Neutrophil (primary cell): ENCODE results near the gene CYBA.

ENCODE experiments used
- H3K27ac ChIP-seq: fragments of 200-600 bp; sonication (generic); 2 replicates; pipeline ENCODE4 v1.5.1; 2016; ENCODE audit warnings: mild to moderate bottlenecking, moderate library complexity
- H3K27me3 ChIP-seq: fragments of 200-600 bp; sonication (generic); 2 replicates; pipeline ENCODE4 v1.6.0; 2016; ENCODE audit warnings: mild to moderate bottlenecking
- H3K36me3 ChIP-seq: fragments of 200-600 bp; sonication (generic); 2 replicates; pipeline ENCODE4 v1.5.1; 2017
- H3K4me1 ChIP-seq, 2 experiments: fragments of 200-600 bp in 1 of 2; sonication (generic) in 1 of 2; 1 replicate in 1 of 2; 2 replicates in 1 of 2; pipeline versions ENCODE4 v1.5.1 to v1.6.1; 2013 to 2016; ENCODE audit warnings: low read depth in 1 of 2, low read length in 1 of 2, mild to moderate bottlenecking in 1 of 2, moderate library complexity in 1 of 2; ENCODE audit not compliant: control insufficient read depth in 1 of 2, insufficient read depth in 1 of 2
- H3K4me3 ChIP-seq, 2 experiments: fragments of 200-600 bp in 1 of 2; sonication (generic) in 1 of 2; 1 replicate in 1 of 2; 2 replicates in 1 of 2; pipeline ENCODE4 v1.5.1; 2013 to 2016; ENCODE audit warnings: low read depth in 1 of 2, low read length in 1 of 2, mild to moderate bottlenecking in 1 of 2, moderate library complexity in 1 of 2
- H3K9me3 ChIP-seq: fragments of 200-600 bp; sonication (generic); 2 replicates; pipeline ENCODE4 v1.5.1; 2016
- TF ChIP-seq, protein P1 (sequence below): fragments of 200-600 bp; sonication (generic); IDR thresholded peaks from 2 replicates; pipeline ENCODE4 v1.5.1; 2016; ENCODE audit warnings: antibody characterized with exemption

The CYBA gene

DNA sequence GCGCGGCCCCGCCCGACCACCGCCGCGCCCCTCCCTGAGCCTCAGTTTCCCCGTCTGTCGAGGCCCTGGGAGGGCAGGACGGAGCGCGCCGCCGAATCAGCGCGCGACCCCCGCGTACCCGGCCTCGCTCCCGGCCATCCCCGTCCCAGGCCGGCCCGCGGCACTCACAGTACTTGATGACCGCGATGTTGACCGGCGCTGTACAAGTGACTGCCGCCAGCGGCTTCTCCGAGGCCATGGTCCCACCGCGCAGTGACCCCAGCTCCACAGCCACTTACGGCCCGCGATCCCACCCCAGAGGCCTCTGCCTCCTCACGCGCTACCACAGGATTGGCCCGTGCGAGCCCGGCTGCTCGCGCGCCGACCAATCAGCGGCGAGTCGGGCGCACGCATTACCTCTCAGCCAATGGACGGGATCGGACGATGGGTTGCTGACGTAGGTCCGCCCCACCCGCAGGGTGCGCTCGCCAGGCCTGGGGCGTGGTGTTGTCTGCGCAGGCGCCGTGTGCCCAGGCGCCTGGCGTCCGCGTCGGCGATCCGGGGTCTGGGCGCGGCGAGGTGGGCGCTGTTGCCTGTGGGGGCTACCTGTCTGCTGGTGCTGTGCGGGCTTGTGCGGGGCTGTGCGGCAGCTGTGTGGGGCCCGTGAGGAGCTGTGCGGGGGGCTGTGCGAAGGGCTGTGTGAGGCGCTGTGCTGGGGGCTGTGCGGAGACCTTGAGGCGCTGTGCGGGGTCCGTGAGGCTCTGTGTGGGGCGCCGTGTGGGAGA is 12.2 kb upstream of the CYBA start, which contains the start of gene MVD:
TSS of gene MVD (minus strand) at position 249 of the 764 bp plus-strand sequence. CDS start at position 238, 11 bp downstream.
- peaks cover 15 to 16% of the 10 kb centered on the region in 2 experiments for H3K4me1 ChIP-seq
- TF ChIP-seq, protein P1, sequence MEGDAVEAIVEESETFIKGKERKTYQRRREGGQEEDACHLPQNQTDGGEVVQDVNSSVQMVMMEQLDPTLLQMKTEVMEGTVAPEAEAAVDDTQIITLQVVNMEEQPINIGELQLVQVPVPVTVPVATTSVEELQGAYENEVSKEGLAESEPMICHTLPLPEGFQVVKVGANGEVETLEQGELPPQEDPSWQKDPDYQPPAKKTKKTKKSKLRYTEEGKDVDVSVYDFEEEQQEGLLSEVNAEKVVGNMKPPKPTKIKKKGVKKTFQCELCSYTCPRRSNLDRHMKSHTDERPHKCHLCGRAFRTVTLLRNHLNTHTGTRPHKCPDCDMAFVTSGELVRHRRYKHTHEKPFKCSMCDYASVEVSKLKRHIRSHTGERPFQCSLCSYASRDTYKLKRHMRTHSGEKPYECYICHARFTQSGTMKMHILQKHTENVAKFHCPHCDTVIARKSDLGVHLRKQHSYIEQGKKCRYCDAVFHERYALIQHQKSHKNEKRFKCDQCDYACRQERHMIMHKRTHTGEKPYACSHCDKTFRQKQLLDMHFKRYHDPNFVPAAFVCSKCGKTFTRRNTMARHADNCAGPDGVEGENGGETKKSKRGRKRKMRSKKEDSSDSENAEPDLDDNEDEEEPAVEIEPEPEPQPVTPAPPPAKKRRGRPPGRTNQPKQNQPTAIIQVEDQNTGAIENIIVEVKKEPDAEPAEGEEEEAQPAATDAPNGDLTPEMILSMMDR: peak; percentile 49
- peaks cover 18% of the 10 kb centered on the region for H3K27me3 ChIP-seq
- H3K27ac ChIP-seq: peak within 1 kb of the TSS; percentile 75
- no peaks in the 10 kb centered on the region for H3K36me3 ChIP-seq
- H3K9me3 ChIP-seq: no peaks in the 10 kb centered on the region
- H3K4me3 ChIP-seq: peak within 1 kb of the TSS; percentile 89 to 98

DNA sequence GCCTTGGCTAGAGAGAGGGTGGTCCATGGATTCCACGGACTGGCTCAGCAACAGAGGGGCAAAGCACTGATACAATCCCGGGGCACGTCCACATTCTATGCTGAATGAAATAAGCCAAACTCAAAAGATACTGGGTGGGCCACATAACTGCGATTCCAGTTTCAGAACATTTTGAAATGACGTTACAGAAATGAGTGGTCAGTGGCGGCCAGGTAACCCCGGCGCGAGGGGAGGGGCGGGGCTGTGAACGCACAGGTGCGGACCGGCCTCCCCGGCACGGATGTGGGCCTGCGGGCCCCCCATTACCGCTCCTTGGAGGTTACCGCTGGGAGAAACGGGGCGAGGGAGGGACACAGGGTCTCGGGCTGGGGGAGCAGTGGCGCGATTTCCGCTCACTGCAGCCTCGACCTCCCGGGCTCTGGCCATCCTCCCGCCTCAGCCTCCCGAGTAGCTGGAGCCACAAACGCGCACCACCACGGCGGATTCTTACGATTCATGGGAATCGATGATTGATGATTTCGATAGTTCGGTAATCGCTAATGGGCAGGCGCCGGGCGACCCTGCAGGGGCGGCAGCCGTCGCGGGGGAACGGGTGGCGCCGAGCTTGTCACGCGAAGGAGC is 11.5 kb upstream of the CYBA start:
- no peaks in the 10 kb centered on the region for H3K9me3 ChIP-seq
- H3K4me3 ChIP-seq: peak overlapping the region; percentile 89 to 98
- peak overlapping the region; percentile 75 for H3K27ac ChIP-seq
- peaks cover 15 to 16% of the 10 kb centered on the region in 2 experiments for H3K4me1 ChIP-seq
- peaks cover 18% of the 10 kb centered on the region for H3K27me3 ChIP-seq
- no peaks in the 10 kb centered on the region for H3K36me3 ChIP-seq
- TF ChIP-seq, protein P1: no peak

DNA sequence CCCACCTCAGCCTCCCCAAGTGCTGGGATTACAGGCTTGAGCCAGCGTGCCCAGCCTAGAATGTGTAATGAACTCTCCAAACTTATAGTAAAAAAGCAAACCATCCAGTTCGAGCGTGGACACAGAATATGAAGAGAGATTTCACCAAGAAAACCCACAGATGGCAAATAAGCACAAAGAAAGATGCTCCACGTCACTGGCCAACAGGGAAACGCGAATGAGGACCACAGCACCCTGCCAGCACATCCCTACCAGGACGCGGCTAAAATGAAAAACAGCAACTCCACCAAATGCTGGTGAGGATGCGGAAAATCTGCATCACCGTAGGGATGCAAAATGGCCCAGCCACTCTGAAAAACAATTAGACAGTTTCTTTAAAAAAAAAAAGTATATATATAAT is 10.6 kb upstream of the CYBA start:
- TF ChIP-seq, protein P1: no peak
- peaks cover 18% of the 10 kb centered on the region for H3K27me3 ChIP-seq
- H3K36me3 ChIP-seq: no peaks in the 10 kb centered on the region
- no peak overlapping the region for H3K27ac ChIP-seq
- H3K4me1 ChIP-seq: peaks cover 15 to 16% of the 10 kb centered on the region in 2 experiments
- H3K9me3 ChIP-seq: no peaks in the 10 kb centered on the region
- no peak overlapping the region for H3K4me3 ChIP-seq

DNA sequence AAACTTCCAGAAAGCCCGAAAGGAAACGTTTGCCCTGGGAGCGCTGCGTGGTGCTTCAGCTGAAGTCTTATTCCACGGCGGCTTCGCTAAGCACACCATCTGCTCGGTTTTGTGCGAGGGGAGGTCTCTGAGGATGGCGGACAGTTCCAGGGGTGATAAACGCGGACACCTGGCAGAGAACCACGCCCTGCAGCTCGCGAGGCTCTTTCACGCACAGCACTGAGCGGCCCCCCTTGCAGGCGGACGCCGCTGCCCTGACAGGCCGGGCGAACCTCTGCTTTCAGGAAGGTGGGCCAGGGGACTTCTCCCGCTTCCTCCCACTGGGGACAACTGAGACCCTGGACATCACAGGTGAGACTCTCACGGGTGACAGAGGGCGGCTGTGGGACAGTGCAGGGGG is 8.3 kb upstream of the CYBA start:
- TF ChIP-seq, protein P1: no peak
- no peak overlapping the region for H3K4me3 ChIP-seq
- H3K27me3 ChIP-seq: peaks cover 18% of the 10 kb centered on the region
- no peak overlapping the region for H3K27ac ChIP-seq
- no peaks in the 10 kb centered on the region for H3K36me3 ChIP-seq
- no peaks in the 10 kb centered on the region for H3K9me3 ChIP-seq
- peaks cover 13% of the 10 kb centered on the region in 2 experiments for H3K4me1 ChIP-seq

DNA sequence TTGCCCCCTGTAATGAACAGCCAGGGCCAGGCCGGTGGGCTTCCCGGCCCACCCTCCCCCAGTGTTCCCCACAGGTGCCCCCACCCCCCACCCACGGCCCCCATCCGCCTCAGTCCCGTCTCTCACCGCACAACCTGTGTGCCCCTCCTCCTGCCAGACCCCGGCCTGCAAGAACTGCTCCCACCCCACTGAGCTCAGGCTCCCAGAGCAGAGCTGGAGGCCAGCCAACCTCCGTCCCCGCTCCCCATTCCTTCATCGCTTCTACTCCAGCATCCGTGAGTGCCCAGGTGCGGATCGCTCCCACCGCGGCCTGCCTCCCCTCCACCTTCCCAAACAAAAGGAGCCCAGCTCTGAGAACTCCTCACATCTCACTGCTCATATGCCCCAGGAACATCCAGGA is 7.9 kb upstream of the CYBA start:
- TF ChIP-seq, protein P1: no peak
- Histone ChIP-seq H3K4me1 (peaks cover 8 to 9% of the 10 kb centered on the region in 2 experiments), H3K9me3 (no peaks in the 10 kb centered on the region), H3K36me3 (no peaks in the 10 kb centered on the region), H3K27ac (no peak overlapping the region), H3K4me3 (no peak overlapping the region), H3K27me3 (peaks cover 18% of the 10 kb centered on the region)
